Endothelial cell of umbilical vein (primary cell): ENCODE results near the gene SETDB1.

ENCODE experiments used
- CTCF ChIP-seq, 2 donors: IDR thresholded peaks; 1 replicate in 1 of 2; 2 replicates in 1 of 2; pipeline ENCODE4 v1.5.1; 2011; ENCODE audit warnings: low read length in 2 of 2, mild to moderate bottlenecking in 2 of 2, moderate library complexity in 2 of 2, control low read depth in 1 of 2, inconsistent platforms in 1 of 2, low read depth in 1 of 2; ENCODE audit not compliant: insufficient read depth in 1 of 2; ENCODE audit errors: extremely low read depth in 1 of 2
- EZH2 ChIP-seq: IDR thresholded peaks from 2 replicates; pipeline ENCODE4 v1.6.1; 2012; ENCODE audit warnings: borderline replicate concordance, low read depth, mild to moderate bottlenecking, moderate library complexity, low read length, inconsistent platforms; ENCODE audit not compliant: severe bottlenecking
- GATA2 ChIP-seq: IDR thresholded peaks from 2 replicates; pipeline ENCODE4 v1.7.0; 2011; ENCODE audit warnings: low read depth, mild to moderate bottlenecking, moderate library complexity, mixed read lengths, low read length; ENCODE audit not compliant: insufficient read length, insufficient read depth
- JUN ChIP-seq: IDR thresholded peaks from 2 replicates; pipeline ENCODE4 v1.6.1; 2011; ENCODE audit warnings: borderline replicate concordance, low read depth; ENCODE audit not compliant: insufficient read length, insufficient read depth
- POLR2A ChIP-seq: IDR thresholded peaks from 2 replicates; pipeline ENCODE4 v1.6.1; 2012; ENCODE audit warnings: low read depth, mild to moderate bottlenecking, control low read depth, low read length
- POLR2AphosphoS5 ChIP-seq: IDR thresholded peaks from 2 replicates; pipeline ENCODE4 v1.6.1; 2012; ENCODE audit warnings: low read depth, mild to moderate bottlenecking, control low read depth, low read length, moderate library complexity; ENCODE audit not compliant: insufficient read depth

- no peak for TF ChIP-seq CTCF (IDR thresholded peaks at IDR 0.05; ENCODE audit: extremely low read depth in 1 of 2, insufficient read depth in 1 of 2, low read depth in 1 of 2, low read length in 2 of 2)
- no peak for TF ChIP-seq POLR2AphosphoS5
- no peak for TF ChIP-seq EZH2
- no peak for TF ChIP-seq POLR2A
- TF ChIP-seq GATA2, result no peak
- no peak for TF ChIP-seq JUN
Measured at GRCh38 chr1:150902346-150902745, 23.8 kb upstream of the SETDB1 start.
